ENCODE measurements around the gene JARID2. TPM values are rescaled to one million over a fixed set of nuclear protein-coding genes. Genes with fewer than 3 reads are reported as not detected.

Gene JARID2
- total and polyA plus RNA-seq, 9 of the 15 experiments (the other 6 are each of a cell fraction or from before 2014, with no cell fraction given) = 5.0 to 29.0 (median 15.6) TPM

DNA sequence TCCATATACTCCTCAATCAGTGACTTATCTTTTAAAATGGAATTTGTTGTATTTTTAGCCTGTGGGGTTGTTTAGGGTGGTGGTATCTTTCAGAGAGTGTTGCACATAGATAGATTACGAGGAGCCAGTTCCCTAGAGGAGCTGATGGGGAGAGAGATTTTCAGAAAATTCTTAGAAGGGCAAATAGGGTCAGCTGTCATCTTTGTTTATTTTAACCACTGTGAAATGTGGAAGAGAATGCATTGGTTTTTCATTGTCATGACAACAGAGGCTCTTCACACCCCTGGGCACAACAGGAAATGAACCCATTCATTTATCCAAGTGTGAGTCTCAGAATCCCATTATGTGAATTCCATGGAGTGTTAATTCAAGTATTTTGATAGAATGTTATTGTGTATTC is 188.4 kb downstream of the JARID2 start (continued):
- TF ChIP-seq, protein P1, sequence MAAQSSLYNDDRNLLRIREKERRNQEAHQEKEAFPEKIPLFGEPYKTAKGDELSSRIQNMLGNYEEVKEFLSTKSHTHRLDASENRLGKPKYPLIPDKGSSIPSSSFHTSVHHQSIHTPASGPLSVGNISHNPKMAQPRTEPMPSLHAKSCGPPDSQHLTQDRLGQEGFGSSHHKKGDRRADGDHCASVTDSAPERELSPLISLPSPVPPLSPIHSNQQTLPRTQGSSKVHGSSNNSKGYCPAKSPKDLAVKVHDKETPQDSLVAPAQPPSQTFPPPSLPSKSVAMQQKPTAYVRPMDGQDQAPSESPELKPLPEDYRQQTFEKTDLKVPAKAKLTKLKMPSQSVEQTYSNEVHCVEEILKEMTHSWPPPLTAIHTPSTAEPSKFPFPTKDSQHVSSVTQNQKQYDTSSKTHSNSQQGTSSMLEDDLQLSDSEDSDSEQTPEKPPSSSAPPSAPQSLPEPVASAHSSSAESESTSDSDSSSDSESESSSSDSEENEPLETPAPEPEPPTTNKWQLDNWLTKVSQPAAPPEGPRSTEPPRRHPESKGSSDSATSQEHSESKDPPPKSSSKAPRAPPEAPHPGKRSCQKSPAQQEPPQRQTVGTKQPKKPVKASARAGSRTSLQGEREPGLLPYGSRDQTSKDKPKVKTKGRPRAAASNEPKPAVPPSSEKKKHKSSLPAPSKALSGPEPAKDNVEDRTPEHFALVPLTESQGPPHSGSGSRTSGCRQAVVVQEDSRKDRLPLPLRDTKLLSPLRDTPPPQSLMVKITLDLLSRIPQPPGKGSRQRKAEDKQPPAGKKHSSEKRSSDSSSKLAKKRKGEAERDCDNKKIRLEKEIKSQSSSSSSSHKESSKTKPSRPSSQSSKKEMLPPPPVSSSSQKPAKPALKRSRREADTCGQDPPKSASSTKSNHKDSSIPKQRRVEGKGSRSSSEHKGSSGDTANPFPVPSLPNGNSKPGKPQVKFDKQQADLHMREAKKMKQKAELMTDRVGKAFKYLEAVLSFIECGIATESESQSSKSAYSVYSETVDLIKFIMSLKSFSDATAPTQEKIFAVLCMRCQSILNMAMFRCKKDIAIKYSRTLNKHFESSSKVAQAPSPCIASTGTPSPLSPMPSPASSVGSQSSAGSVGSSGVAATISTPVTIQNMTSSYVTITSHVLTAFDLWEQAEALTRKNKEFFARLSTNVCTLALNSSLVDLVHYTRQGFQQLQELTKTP (IDR thresholded peaks at IDR 0.05; ENCODE audit: low read depth in 1 of 2, partially characterized antibody in 2 of 2) = peak in 1 of 2 experiments; percentile 39
- peak; percentile 76 for TF ChIP-seq MEIS2 (IDR thresholded peaks at IDR 0.05; ENCODE audit: partially characterized antibody)
- TF ChIP-seq CC2D1A (IDR thresholded peaks at IDR 0.05) = 0 out of 2 replicates have a peak, but pooled peaks have one; percentile 27
- TF ChIP-seq NR2C2 (CRISPR knock-in tag; IDR thresholded peaks at IDR 0.05) = no peak
- TF ChIP-seq NR2C2 (tag; IDR thresholded peaks at IDR 0.05) = 0 out of 2 replicates have a peak, but pooled peaks have one; percentile 34
- TF ChIP-seq CREM (IDR thresholded peaks at IDR 0.05; ENCODE audit: low read depth) = no peak
- no peak for TF ChIP-seq GABPA (tag; conservative IDR thresholded peaks at IDR 0.05; ENCODE audit: low read depth)
- TF ChIP-seq TEAD4 (IDR thresholded peaks at IDR 0.05; ENCODE audit: low read length) = peak; percentile 58; the same call in 1 of the 2 replicates
- TF ChIP-seq TEAD4 (CRISPR knock-in tag; IDR thresholded peaks at IDR 0.05; ENCODE audit: borderline replicate concordance) = no peak
- no peak for TF ChIP-seq POLR3A (IDR thresholded peaks at IDR 0.05; ENCODE audit: borderline replicate concordance, extremely low read depth, insufficient read depth, insufficient read length)
- peak; percentile 25; the same call in 1 of the 2 replicates for TF ChIP-seq JUND (IDR thresholded peaks at IDR 0.05; ENCODE audit: borderline replicate concordance, low read depth, low read length)
- peak; percentile 37; the same call in 1 of the 3 replicates for TF ChIP-seq JUND (tag; IDR thresholded peaks at IDR 0.05; ENCODE audit: borderline replicate concordance, low read depth, low read length)
- peak; percentile 54; the same call in 1 of the 2 replicates for TF ChIP-seq ESRRA (IDR thresholded peaks at IDR 0.05; ENCODE audit: borderline replicate concordance, low read depth)
- peak in 1 of 2 experiments; percentile 87; a peak in 2 of 4 replicates for TF ChIP-seq HDAC1 (IDR thresholded peaks at IDR 0.05)
- TF ChIP-seq NCOR1 (IDR thresholded peaks at IDR 0.05) = peak; percentile 80
- TF ChIP-seq TCF3 (CRISPR knock-in tag; IDR thresholded peaks at IDR 0.05) = peak; percentile 62
- TF ChIP-seq SOX6 (IDR thresholded peaks at IDR 0.05) = peak; percentile 75
- TF ChIP-seq, protein P2, sequence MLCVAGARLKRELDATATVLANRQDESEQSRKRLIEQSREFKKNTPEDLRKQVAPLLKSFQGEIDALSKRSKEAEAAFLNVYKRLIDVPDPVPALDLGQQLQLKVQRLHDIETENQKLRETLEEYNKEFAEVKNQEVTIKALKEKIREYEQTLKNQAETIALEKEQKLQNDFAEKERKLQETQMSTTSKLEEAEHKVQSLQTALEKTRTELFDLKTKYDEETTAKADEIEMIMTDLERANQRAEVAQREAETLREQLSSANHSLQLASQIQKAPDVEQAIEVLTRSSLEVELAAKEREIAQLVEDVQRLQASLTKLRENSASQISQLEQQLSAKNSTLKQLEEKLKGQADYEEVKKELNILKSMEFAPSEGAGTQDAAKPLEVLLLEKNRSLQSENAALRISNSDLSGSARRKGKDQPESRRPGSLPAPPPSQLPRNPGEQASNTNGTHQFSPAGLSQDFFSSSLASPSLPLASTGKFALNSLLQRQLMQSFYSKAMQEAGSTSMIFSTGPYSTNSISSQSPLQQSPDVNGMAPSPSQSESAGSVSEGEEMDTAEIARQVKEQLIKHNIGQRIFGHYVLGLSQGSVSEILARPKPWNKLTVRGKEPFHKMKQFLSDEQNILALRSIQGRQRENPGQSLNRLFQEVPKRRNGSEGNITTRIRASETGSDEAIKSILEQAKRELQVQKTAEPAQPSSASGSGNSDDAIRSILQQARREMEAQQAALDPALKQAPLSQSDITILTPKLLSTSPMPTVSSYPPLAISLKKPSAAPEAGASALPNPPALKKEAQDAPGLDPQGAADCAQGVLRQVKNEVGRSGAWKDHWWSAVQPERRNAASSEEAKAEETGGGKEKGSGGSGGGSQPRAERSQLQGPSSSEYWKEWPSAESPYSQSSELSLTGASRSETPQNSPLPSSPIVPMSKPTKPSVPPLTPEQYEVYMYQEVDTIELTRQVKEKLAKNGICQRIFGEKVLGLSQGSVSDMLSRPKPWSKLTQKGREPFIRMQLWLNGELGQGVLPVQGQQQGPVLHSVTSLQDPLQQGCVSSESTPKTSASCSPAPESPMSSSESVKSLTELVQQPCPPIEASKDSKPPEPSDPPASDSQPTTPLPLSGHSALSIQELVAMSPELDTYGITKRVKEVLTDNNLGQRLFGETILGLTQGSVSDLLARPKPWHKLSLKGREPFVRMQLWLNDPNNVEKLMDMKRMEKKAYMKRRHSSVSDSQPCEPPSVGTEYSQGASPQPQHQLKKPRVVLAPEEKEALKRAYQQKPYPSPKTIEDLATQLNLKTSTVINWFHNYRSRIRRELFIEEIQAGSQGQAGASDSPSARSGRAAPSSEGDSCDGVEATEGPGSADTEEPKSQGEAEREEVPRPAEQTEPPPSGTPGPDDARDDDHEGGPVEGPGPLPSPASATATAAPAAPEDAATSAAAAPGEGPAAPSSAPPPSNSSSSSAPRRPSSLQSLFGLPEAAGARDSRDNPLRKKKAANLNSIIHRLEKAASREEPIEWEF (CRISPR knock-in tag; IDR thresholded peaks at IDR 0.05) = 0 out of 2 replicates have a peak, but pooled peaks have one; percentile 34
- no peak for TF ChIP-seq NRF1 (conservative IDR thresholded peaks at IDR 0.05 in 1 of 2, IDR thresholded peaks at IDR 0.05 in 1 of 2)
- TF ChIP-seq CBFA2T2 (conservative IDR thresholded peaks at IDR 0.05) = peak; percentile 67

Data from K562 (cell line).